GM23338 (cell line): ENCODE measurements around the gene C6orf89. TPM values are rescaled to one million over a fixed set of nuclear protein-coding genes. Genes with fewer than 3 reads are reported as not detected.

Source experiments
- ATAC-seq: fragments of 200-7000 bp; cut with Tn5 transposase; 3 replicates; pipeline ENCODE4 v1.9.1; 2020
- DNase-seq: peaks from one replicate; pipeline ENCODE4 v3.0.0-alpha.2; 2015; ENCODE audit warnings: low spot score
- H2AFZ ChIP-seq: fragments of 200-600 bp; sonication (generic); 2 replicates; pipeline ENCODE4 v1.8.0; 2016; ENCODE audit warnings: antibody characterized with exemption, mild to moderate bottlenecking, moderate library complexity
- H3F3A ChIP-seq: fragments of 200-600 bp; sonication (generic); replicated peaks from 2 replicates; pipeline ENCODE4 v1.8.0; 2017; ENCODE audit warnings: antibody characterized with exemption, mixed run types, low read depth
- H3K27ac ChIP-seq: fragments of 200-600 bp; sonication (generic); 2 replicates; pipeline ENCODE4 v1.6.1; 2016; ENCODE audit warnings: low read depth
- H3K27me3 ChIP-seq: fragments of 200-600 bp; sonication (generic); 2 replicates; pipeline ENCODE4 v1.8.0; 2016; ENCODE audit warnings: mild to moderate bottlenecking, mixed run types, moderate library complexity; ENCODE audit not compliant: insufficient read depth
- H3K36me3 ChIP-seq: fragments of 200-600 bp; sonication (generic); 2 replicates; pipeline ENCODE4 v1.8.0; 2016; ENCODE audit warnings: mild to moderate bottlenecking; ENCODE audit not compliant: insufficient read depth
- H3K4me1 ChIP-seq: fragments of 200-600 bp; sonication (generic); 2 replicates; pipeline ENCODE4 v1.8.0; 2016; ENCODE audit warnings: mild to moderate bottlenecking, moderate library complexity; ENCODE audit not compliant: insufficient read depth
- H3K4me2 ChIP-seq: fragments of 200-600 bp; sonication (generic); 2 replicates; pipeline ENCODE4 v1.7.1; 2017; ENCODE audit warnings: mixed run types
- H3K4me3 ChIP-seq: fragments of 200-600 bp; sonication (generic); 2 replicates; pipeline ENCODE4 v1.6.1; 2016; ENCODE audit warnings: mixed run types
- H3K79me2 ChIP-seq: fragments of 200-600 bp; sonication (generic); replicated peaks from 2 replicates; pipeline ENCODE4 v1.8.0; 2017; ENCODE audit warnings: mild to moderate bottlenecking; ENCODE audit not compliant: insufficient read depth
- H3K9me2 ChIP-seq: fragments of 200-600 bp; sonication (generic); 2 replicates; pipeline ENCODE4 v1.8.0; 2017; ENCODE audit not compliant: insufficient read depth
- H4K20me1 ChIP-seq: fragments of 200-600 bp; sonication (generic); replicated peaks from 2 replicates; pipeline ENCODE4 v1.8.0; 2017; ENCODE audit warnings: mild to moderate bottlenecking; ENCODE audit not compliant: insufficient read depth
- H3K27ac Mint-ChIP-seq: 2 replicates; pipeline ENCODE4 v1.8.0; 2020; ENCODE audit warnings: inconsistent platforms, mild to moderate bottlenecking, moderate library complexity, mixed read lengths
- H3K27me3 Mint-ChIP-seq: 3 replicates; pipeline ENCODE4 v1.8.0; 2022; ENCODE audit warnings: low read depth, mild to moderate bottlenecking, moderate library complexity, mixed read lengths, inconsistent platforms; ENCODE audit not compliant: insufficient read depth, poor library complexity
- H3K36me3 Mint-ChIP-seq: 3 replicates; pipeline ENCODE4 v1.8.0; 2021; ENCODE audit warnings: low read depth, mild to moderate bottlenecking, inconsistent platforms, moderate library complexity, mixed read lengths
- H3K4me1 Mint-ChIP-seq: 3 replicates; pipeline ENCODE4 v1.8.0; 2020; ENCODE audit warnings: mild to moderate bottlenecking, inconsistent platforms, mixed read lengths
- H3K4me3 Mint-ChIP-seq: 3 replicates; pipeline ENCODE4 v1.8.0; 2021; ENCODE audit warnings: moderate library complexity, mild to moderate bottlenecking, inconsistent platforms, mixed read lengths
- H3K9me3 Mint-ChIP-seq: 3 replicates; pipeline ENCODE4 v1.8.0; 2020; ENCODE audit warnings: moderate library complexity, mild to moderate bottlenecking, inconsistent platforms, mixed read lengths
- JUNB ChIP-seq: IDR thresholded peaks from one replicate; pipeline ENCODE4 v1.6.1; 2016; ENCODE audit warnings: antibody characterized with exemption; ENCODE audit not compliant: unreplicated experiment
- ZNF114 ChIP-seq: fragments of 250-450 bp; sonication (Bioruptor Pico); IDR thresholded peaks from 2 replicates; pipeline ENCODE4 v1.5.0; 2020; ENCODE audit warnings: mild to moderate bottlenecking, moderate library complexity
- polyA plus RNA-seq: library from polyadenylated mRNA; unstranded; fragments of >200 nt; fragmentation: Nextera tagmentation; extraction: Ambion mirVana; gene quantifications from 2 replicates; pipeline ENCODE4 v1.2.1, GENCODE V29; 2016
- total RNA-seq: library from RNA; depleted of rRNA; stranded (reverse); fragments of >200 nt; shearing (Covaris generic); gene quantifications from 2 replicates; pipeline ENCODE4 v1.2.3, GENCODE V29; 2014
- TF ChIP-seq, protein P1 (sequence below): fragments of 250-450 bp; sonication (Bioruptor Pico); IDR thresholded peaks from 2 replicates; pipeline ENCODE4 v1.5.0; 2020; ENCODE audit warnings: mild to moderate bottlenecking, moderate library complexity
- TF ChIP-seq, protein P2 (sequence below): IDR thresholded peaks from one replicate; pipeline ENCODE4 v1.6.1; 2018; ENCODE audit warnings: antibody characterized with exemption; ENCODE audit not compliant: unreplicated experiment
- TF ChIP-seq, protein P3 (sequence below), 2 experiments: fragments of 200-600 bp in 1 of 2; sonication (generic) in 1 of 2; conservative IDR thresholded peaks; 2 replicates each; pipeline versions ENCODE4 v1.5.1 to v1.6.1; 2016 to 2017; ENCODE audit warnings: antibody characterized with exemption in 2 of 2, low read depth in 2 of 2, mild to moderate bottlenecking in 2 of 2, moderate library complexity in 1 of 2

The C6orf89 gene
- total and polyA plus RNA-seq, 2 experiments from 2014 or later = 3.7 to 7.9 TPM

DNA sequence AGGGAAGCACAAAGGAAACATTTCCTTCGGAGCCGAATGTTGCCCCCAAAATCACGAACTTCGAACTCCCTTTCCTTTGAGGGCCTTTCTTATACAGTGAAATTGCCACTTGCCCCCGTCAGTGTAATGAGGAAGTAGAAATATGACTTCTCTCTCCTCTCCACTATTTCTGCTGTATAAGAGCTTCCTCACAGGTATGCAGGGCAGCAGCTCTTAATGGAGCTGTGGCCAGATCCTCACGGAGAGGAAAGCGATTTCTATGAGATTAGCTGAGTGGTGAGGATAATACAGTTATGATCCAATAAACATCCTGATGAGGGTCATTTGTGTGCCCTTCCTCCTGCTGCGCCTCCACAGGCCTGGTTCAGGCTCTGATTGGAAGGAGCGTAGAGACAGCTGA lies 35.7 kb upstream of the C6orf89 start (continued):
- TF ChIP-seq JUNB = no peak
- TF ChIP-seq, protein P1, sequence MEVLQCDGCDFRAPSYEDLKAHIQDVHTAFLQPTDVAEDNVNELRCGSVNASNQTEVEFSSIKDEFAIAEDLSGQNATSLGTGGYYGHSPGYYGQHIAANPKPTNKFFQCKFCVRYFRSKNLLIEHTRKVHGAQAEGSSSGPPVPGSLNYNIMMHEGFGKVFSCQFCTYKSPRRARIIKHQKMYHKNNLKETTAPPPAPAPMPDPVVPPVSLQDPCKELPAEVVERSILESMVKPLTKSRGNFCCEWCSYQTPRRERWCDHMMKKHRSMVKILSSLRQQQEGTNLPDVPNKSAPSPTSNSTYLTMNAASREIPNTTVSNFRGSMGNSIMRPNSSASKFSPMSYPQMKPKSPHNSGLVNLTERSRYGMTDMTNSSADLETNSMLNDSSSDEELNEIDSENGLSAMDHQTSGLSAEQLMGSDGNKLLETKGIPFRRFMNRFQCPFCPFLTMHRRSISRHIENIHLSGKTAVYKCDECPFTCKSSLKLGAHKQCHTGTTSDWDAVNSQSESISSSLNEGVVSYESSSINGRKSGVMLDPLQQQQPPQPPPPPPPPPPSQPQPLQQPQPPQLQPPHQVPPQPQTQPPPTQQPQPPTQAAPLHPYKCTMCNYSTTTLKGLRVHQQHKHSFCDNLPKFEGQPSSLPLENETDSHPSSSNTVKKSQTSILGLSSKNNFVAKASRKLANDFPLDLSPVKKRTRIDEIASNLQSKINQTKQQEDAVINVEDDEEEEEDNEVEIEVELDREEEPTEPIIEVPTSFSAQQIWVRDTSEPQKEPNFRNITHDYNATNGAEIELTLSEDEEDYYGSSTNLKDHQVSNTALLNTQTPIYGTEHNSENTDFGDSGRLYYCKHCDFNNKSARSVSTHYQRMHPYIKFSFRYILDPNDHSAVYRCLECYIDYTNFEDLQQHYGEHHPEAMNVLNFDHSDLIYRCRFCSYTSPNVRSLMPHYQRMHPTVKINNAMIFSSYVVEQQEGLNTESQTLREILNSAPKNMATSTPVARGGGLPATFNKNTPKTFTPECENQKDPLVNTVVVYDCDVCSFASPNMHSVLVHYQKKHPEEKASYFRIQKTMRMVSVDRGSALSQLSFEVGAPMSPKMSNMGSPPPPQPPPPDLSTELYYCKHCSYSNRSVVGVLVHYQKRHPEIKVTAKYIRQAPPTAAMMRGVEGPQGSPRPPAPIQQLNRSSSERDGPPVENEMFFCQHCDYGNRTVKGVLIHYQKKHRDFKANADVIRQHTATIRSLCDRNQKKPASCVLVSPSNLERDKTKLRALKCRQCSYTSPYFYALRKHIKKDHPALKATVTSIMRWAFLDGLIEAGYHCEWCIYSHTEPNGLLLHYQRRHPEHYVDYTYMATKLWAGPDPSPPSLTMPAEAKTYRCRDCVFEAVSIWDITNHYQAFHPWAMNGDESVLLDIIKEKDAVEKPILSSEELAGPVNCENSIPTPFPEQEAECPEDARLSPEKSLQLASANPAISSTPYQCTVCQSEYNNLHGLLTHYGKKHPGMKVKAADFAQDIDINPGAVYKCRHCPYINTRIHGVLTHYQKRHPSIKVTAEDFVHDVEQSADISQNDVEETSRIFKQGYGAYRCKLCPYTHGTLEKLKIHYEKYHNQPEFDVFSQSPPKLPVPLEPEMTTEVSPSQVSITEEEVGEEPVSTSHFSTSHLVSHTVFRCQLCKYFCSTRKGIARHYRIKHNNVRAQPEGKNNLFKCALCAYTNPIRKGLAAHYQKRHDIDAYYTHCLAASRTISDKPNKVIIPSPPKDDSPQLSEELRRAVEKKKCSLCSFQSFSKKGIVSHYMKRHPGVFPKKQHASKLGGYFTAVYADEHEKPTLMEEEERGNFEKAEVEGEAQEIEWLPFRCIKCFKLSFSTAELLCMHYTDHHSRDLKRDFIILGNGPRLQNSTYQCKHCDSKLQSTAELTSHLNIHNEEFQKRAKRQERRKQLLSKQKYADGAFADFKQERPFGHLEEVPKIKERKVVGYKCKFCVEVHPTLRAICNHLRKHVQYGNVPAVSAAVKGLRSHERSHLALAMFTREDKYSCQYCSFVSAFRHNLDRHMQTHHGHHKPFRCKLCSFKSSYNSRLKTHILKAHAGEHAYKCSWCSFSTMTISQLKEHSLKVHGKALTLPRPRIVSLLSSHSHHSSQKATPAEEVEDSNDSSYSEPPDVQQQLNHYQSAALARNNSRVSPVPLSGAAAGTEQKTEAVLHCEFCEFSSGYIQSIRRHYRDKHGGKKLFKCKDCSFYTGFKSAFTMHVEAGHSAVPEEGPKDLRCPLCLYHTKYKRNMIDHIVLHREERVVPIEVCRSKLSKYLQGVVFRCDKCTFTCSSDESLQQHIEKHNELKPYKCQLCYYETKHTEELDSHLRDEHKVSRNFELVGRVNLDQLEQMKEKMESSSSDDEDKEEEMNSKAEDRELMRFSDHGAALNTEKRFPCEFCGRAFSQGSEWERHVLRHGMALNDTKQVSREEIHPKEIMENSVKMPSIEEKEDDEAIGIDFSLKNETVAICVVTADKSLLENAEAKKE (CRISPR knock-in tag) = no peak
- TF ChIP-seq, protein P2, sequence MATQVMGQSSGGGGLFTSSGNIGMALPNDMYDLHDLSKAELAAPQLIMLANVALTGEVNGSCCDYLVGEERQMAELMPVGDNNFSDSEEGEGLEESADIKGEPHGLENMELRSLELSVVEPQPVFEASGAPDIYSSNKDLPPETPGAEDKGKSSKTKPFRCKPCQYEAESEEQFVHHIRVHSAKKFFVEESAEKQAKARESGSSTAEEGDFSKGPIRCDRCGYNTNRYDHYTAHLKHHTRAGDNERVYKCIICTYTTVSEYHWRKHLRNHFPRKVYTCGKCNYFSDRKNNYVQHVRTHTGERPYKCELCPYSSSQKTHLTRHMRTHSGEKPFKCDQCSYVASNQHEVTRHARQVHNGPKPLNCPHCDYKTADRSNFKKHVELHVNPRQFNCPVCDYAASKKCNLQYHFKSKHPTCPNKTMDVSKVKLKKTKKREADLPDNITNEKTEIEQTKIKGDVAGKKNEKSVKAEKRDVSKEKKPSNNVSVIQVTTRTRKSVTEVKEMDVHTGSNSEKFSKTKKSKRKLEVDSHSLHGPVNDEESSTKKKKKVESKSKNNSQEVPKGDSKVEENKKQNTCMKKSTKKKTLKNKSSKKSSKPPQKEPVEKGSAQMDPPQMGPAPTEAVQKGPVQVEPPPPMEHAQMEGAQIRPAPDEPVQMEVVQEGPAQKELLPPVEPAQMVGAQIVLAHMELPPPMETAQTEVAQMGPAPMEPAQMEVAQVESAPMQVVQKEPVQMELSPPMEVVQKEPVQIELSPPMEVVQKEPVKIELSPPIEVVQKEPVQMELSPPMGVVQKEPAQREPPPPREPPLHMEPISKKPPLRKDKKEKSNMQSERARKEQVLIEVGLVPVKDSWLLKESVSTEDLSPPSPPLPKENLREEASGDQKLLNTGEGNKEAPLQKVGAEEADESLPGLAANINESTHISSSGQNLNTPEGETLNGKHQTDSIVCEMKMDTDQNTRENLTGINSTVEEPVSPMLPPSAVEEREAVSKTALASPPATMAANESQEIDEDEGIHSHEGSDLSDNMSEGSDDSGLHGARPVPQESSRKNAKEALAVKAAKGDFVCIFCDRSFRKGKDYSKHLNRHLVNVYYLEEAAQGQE = no peak

DNA sequence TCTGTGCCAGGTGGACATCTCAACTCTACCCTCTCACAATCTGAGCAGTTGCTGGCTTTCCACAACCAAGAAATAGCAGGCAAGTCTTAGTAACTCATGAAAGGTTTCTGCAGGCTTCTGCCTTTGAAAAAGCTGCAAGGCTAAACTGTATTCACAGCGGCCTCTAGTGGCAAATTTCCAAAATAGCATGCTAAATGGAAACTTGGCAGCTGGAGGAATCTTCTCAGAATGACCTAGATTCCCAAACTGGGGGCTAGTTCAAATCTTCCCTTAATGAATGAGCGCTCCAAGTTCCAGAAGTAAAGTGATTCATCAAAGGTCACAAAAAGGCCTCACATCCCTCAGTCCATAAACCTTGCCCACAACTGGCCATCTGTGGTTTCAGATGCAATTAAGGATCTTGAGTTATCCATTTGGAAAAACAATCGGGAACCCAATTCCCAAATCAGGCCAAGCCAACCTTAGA lies 34.6 kb upstream of the C6orf89 start:
- Histone ChIP-seq H3K4me1 (peaks cover 18% of the 10 kb centered on the region), H3K27ac (peak overlapping the region; percentile 67), H3K27me3 (no peaks in the 10 kb centered on the region), H3K36me3 (peaks cover 14% of the 10 kb centered on the region; the same call in 1 of the 2 replicates), H3K4me3 (no peak overlapping the region), H3K79me2 (no peaks in the 10 kb centered on the region; the same call in 1 of the 2 replicates), H3K4me2 (no peak overlapping the region), H3K9me2 (no peaks in the 10 kb centered on the region), H2AFZ (no peak overlapping the region), H3F3A (peaks cover 22% of the 10 kb centered on the region), H4K20me1 (peaks cover 10% of the 10 kb centered on the region; the same call in 1 of the 2 replicates)
- Mint-ChIP-seq H3K4me3 (no peak overlapping the region), H3K27ac (no peak overlapping the region), H3K36me3 (peaks cover 30% of the 10 kb centered on the region), H3K4me1 (peaks cover 32% of the 10 kb centered on the region), H3K9me3 (no peaks in the 10 kb centered on the region; the same call in 2 of the 3 replicates), H3K27me3 (peaks cover 11% of the 10 kb centered on the region)
- DNase-seq = peak; percentile 86
- peak; percentile 24; the same call in 2 of the 3 replicates for ATAC-seq
- no peak for TF ChIP-seq ZNF114 (CRISPR knock-in tag)
- TF ChIP-seq, protein P3, sequence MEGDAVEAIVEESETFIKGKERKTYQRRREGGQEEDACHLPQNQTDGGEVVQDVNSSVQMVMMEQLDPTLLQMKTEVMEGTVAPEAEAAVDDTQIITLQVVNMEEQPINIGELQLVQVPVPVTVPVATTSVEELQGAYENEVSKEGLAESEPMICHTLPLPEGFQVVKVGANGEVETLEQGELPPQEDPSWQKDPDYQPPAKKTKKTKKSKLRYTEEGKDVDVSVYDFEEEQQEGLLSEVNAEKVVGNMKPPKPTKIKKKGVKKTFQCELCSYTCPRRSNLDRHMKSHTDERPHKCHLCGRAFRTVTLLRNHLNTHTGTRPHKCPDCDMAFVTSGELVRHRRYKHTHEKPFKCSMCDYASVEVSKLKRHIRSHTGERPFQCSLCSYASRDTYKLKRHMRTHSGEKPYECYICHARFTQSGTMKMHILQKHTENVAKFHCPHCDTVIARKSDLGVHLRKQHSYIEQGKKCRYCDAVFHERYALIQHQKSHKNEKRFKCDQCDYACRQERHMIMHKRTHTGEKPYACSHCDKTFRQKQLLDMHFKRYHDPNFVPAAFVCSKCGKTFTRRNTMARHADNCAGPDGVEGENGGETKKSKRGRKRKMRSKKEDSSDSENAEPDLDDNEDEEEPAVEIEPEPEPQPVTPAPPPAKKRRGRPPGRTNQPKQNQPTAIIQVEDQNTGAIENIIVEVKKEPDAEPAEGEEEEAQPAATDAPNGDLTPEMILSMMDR (conservative IDR thresholded peaks at IDR 0.05; ENCODE audit: low read depth in 2 of 2) = peak; percentile 84 to 91
